ENCODE measurements around the gene C9orf153.
A peak's percentile ranks its signal among the peaks of the same experiment; 100 is the strongest.
"Not testable (repeated sequence)": the region's sequence is repeated elsewhere in the genome, so short reads cannot be mapped to it uniquely, and the experiment has no call there.

C9orf153 gene

GRCh38 chr9:86259557-86259956, at the start of gene C9orf153:
C9orf153 (minus strand) TSS chr9:86259657; CDS start chr9:86229603, 30,054 bp downstream.
- DNase-seq (ENCODE audit: insufficient read length, low spot score) (no peak), FAIRE-seq (no peak)
- no peak for TF ChIP-seq POLR2A (IDR thresholded peaks at IDR 0.05; ENCODE audit: low read depth, low read length)

- TF ChIP-seq POLR2A (IDR thresholded peaks at IDR 0.05; ENCODE audit: low read depth, low read length): no peak
- FAIRE-seq (peak; percentile 64), DNase-seq (ENCODE audit: insufficient read length, low spot score) (no peak)
Observed at GRCh38 chr9:86308687-86309086, 49.2 kb upstream of the C9orf153 start.

- FAIRE-seq (no peak), DNase-seq (ENCODE audit: insufficient read length, low spot score) (no peak)
- TF ChIP-seq POLR2A (IDR thresholded peaks at IDR 0.05; ENCODE audit: low read depth, low read length): no peak
Observed at GRCh38 chr9:86304236-86304730, 44.8 kb upstream of the C9orf153 start.

- no peak for DNase-seq (ENCODE audit: insufficient read length, low spot score)
- FAIRE-seq: peak; percentile 93
- no peak for TF ChIP-seq POLR2A (IDR thresholded peaks at IDR 0.05; ENCODE audit: low read depth, low read length)
Observed at GRCh38 chr9:86303316-86303975, 44.0 kb upstream of the C9orf153 start.

- DNase-seq (ENCODE audit: insufficient read length, low spot score) (no peak), FAIRE-seq (no peak)
- no peak for TF ChIP-seq POLR2A (IDR thresholded peaks at IDR 0.05; ENCODE audit: low read depth, low read length)
Observed at GRCh38 chr9:86301686-86302085, 42.2 kb upstream of the C9orf153 start.

GRCh38 chr9:86300701-86301100, 41.2 kb upstream of the C9orf153 start:
- no peak for TF ChIP-seq POLR2A (IDR thresholded peaks at IDR 0.05; ENCODE audit: low read depth, low read length)
- DNase-seq (ENCODE audit: insufficient read length, low spot score): no peak
- peak; percentile 36 for FAIRE-seq

- DNase-seq (ENCODE audit: insufficient read length, low spot score) (no peak), FAIRE-seq (no peak)
- TF ChIP-seq POLR2A (IDR thresholded peaks at IDR 0.05; ENCODE audit: low read depth, low read length): no peak
Observed at GRCh38 chr9:86298873-86299272, 39.4 kb upstream of the C9orf153 start.

GRCh38 chr9:86290341-86290740, 30.9 kb upstream of the C9orf153 start:
- peak; percentile 79 for FAIRE-seq
- DNase-seq (ENCODE audit: insufficient read length, low spot score): not testable (repeated sequence)

GRCh38 chr9:86288499-86289198, 29.2 kb upstream of the C9orf153 start:
- no peak for DNase-seq (ENCODE audit: insufficient read length, low spot score)
- peak; percentile 33 for FAIRE-seq
- no peak for TF ChIP-seq POLR2A (IDR thresholded peaks at IDR 0.05; ENCODE audit: low read depth, low read length)

GRCh38 chr9:86287013-86287412, 27.6 kb upstream of the C9orf153 start:
- TF ChIP-seq POLR2A (IDR thresholded peaks at IDR 0.05; ENCODE audit: low read depth, low read length): no peak
- FAIRE-seq (peak; percentile 74), DNase-seq (ENCODE audit: insufficient read length, low spot score) (no peak)

GRCh38 chr9:86286278-86286677, 26.8 kb upstream of the C9orf153 start:
- no peak for DNase-seq (ENCODE audit: insufficient read length, low spot score)

GRCh38 chr9:86285261-86285660, 25.8 kb upstream of the C9orf153 start:
- TF ChIP-seq POLR2A (IDR thresholded peaks at IDR 0.05; ENCODE audit: low read depth, low read length): no peak
- DNase-seq (ENCODE audit: insufficient read length, low spot score) (no peak), FAIRE-seq (no peak)

More at GRCh38 chr9:86286278-86286677, 26.8 kb upstream of the C9orf153 start:
- no peak for FAIRE-seq
- no peak for TF ChIP-seq POLR2A (IDR thresholded peaks at IDR 0.05; ENCODE audit: low read depth, low read length)

GRCh38 chr9:86282979-86283535, 23.6 kb upstream of the C9orf153 start:
- DNase-seq (ENCODE audit: insufficient read length, low spot score) (peak; percentile 75), FAIRE-seq (peak; percentile 95)
- 0 out of 2 replicates have a peak, but pooled peaks have one; percentile 19 for TF ChIP-seq POLR2A (IDR thresholded peaks at IDR 0.05; ENCODE audit: low read depth, low read length)
